HCT116 (cell line): ENCODE results near the gene DDX52. TPM values are rescaled to one million over a fixed set of nuclear protein-coding genes. Genes with fewer than 3 reads are reported as not detected.

ENCODE experiments used
- ATAC-seq: fragments of 200-7000 bp; cut with Tn5 transposase; 2 replicates; pipeline ENCODE4 v1.9.1; 2020; ENCODE audit warnings: mild to moderate bottlenecking, moderate library complexity
- BruUV-seq: library from RNA; stranded (reverse); fragments of 400-500 nt; replicated peaks from 2 replicates; lab custom pipeline; 2021; lab: Mats Ljungman, UMichigan
- CTCF ChIA-PET: fragments of 300-600 bp; sonication (Branson Sonifier 250); formaldehyde crosslinking; loops from one replicate; lab custom pipeline; 2021; ENCODE audit warnings: antibody characterized with exemption; lab: Charles Lee
- POLR2A ChIA-PET: fragments of 300-600, 350-600 bp; sonication (Branson Sonifier 250); formaldehyde crosslinking; loops from one replicate; lab custom pipeline; 2021; ENCODE audit warnings: antibody characterized with exemption; lab: Charles Lee
- RAD21 ChIA-PET, 2 experiments: fragments of 300-600 bp; sonication (Branson Sonifier 250); formaldehyde crosslinking; loops; one replicate each; lab custom pipeline; 2023; ENCODE audit warnings: low total read pairs in 2 of 2; ENCODE audit not compliant: uncharacterized antibody in 2 of 2, unreplicated experiment in 2 of 2, low non-redundant PET in 1 of 2; lab: Charles Lee
- DNase-seq: peaks from one replicate; pipeline ENCODE4 v3.0.0-alpha.2; 2010; ENCODE audit warnings: low read depth, low spot score
- H2AFZ ChIP-seq: fragments of 200-600 bp; shearing (Covaris generic), sonication (generic); 2 replicates; pipeline ENCODE4 v1.6.1; 2017; ENCODE audit warnings: low read depth, mixed run types, mixed read lengths, antibody characterized with exemption, low read length; ENCODE audit not compliant: poor library complexity, severe bottlenecking
- H3K27ac ChIP-seq: 2 replicates; pipeline ENCODE4 v1.5.1; 2012; ENCODE audit warnings: low read depth, low read length
- H3K27me3 ChIP-seq: fragments of 200-600 bp; sonication (generic); 2 replicates; pipeline ENCODE4 v1.6.1; 2016; ENCODE audit warnings: mixed run types, low read length, mixed read lengths; ENCODE audit not compliant: insufficient read depth
- H3K36me3 ChIP-seq, 2 experiments: fragments of 200-500 bp in 1 of 2; fragments of 200-600 bp in 1 of 2; sonication (Bioruptor generic) in 1 of 2; sonication (generic) in 1 of 2; 2 replicates each; pipeline versions ENCODE4 v1.5.1 to v1.6.1; 2014 to 2016; ENCODE audit warnings: low read length in 2 of 2, inconsistent platforms in 1 of 2, mixed read lengths in 1 of 2, mixed run types in 1 of 2; ENCODE audit not compliant: insufficient read depth in 2 of 2, control insufficient read depth in 1 of 2
- H3K4me1 ChIP-seq, 2 experiments: fragments of 200-600 bp in 1 of 2; sonication (generic) in 1 of 2; 2 replicates each; pipeline versions ENCODE4 v1.5.1 to v1.6.1; 2012 to 2017; ENCODE audit warnings: low read length in 2 of 2, inconsistent platforms in 1 of 2, mild to moderate bottlenecking in 1 of 2, mixed read lengths in 1 of 2, mixed run types in 1 of 2, moderate library complexity in 1 of 2; ENCODE audit not compliant: insufficient read depth in 2 of 2, control insufficient read depth in 1 of 2
- H3K4me2 ChIP-seq: fragments of 200-600 bp; sonication (generic); 2 replicates; pipeline ENCODE4 v1.6.1; 2017; ENCODE audit warnings: mixed run types, low read length, mixed read lengths
- H3K4me3 ChIP-seq, 2 experiments: fragments of 200-600 bp in 1 of 2; sonication (generic) in 1 of 2; replicated peaks in 1 of 2; 2 replicates each; pipeline ENCODE4 v1.5.1; 2011 to 2016; ENCODE audit warnings: low read length in 2 of 2, control low read depth in 1 of 2, low read depth in 1 of 2, mild to moderate bottlenecking in 1 of 2, mixed read lengths in 1 of 2, mixed run types in 1 of 2
- H3K79me2 ChIP-seq: fragments of 200-600 bp; sonication (generic); 2 replicates; pipeline ENCODE4 v1.6.1; 2017; ENCODE audit warnings: mild to moderate bottlenecking, mixed run types, low read length, moderate library complexity, mixed read lengths; ENCODE audit not compliant: insufficient read depth
- H3K9ac ChIP-seq: fragments of 200-600 bp; sonication (generic); 2 replicates; pipeline ENCODE4 v1.6.1; 2016; ENCODE audit warnings: low read length, mixed read lengths
- H3K9me2 ChIP-seq: fragments of 200-600 bp; sonication (generic), shearing (Covaris generic); 2 replicates; pipeline ENCODE4 v1.6.1; 2017; ENCODE audit warnings: mixed run types, mild to moderate bottlenecking, moderate library complexity; ENCODE audit not compliant: insufficient read depth
- H3K9me3 ChIP-seq, 2 experiments: fragments of 200-500 bp in 1 of 2; fragments of 200-600 bp in 1 of 2; sonication (Bioruptor generic) in 1 of 2; sonication (generic) in 1 of 2; 2 replicates each; pipeline ENCODE4 v1.6.1; 2014 to 2017; ENCODE audit warnings: low read length in 2 of 2, mixed read lengths in 2 of 2, inconsistent platforms in 1 of 2, low read depth in 1 of 2, mild to moderate bottlenecking in 1 of 2, mixed run types in 1 of 2, moderate library complexity in 1 of 2; ENCODE audit not compliant: control insufficient read depth in 1 of 2, insufficient read depth in 1 of 2
- H4K20me1 ChIP-seq: fragments of 200-600 bp; sonication (generic), shearing (Covaris generic); 2 replicates; pipeline ENCODE4 v1.6.1; 2017; ENCODE audit warnings: mixed run types, mild to moderate bottlenecking, moderate library complexity; ENCODE audit not compliant: insufficient read depth
- EZH2phosphoT487 ChIP-seq: fragments of 200-600 bp; IDR thresholded peaks from 2 replicates; pipeline ENCODE4 v1.6.1; 2018; ENCODE audit warnings: antibody characterized with exemption, borderline replicate concordance
- FOSL1 ChIP-seq: IDR thresholded peaks from 2 replicates; pipeline ENCODE4 v1.6.1; 2012; ENCODE audit warnings: low read depth
- POLR2AphosphoS5 ChIP-seq: IDR thresholded peaks from 2 replicates; pipeline ENCODE4 v1.6.1; 2011; ENCODE audit warnings: mild to moderate bottlenecking, low read depth, low read length, moderate library complexity
- SP1 ChIP-seq: IDR thresholded peaks from 2 replicates; pipeline ENCODE4 v1.6.1; 2012; ENCODE audit warnings: low read depth
- SRF ChIP-seq: IDR thresholded peaks from 2 replicates; pipeline ENCODE4 v1.6.1; 2012; ENCODE audit warnings: low read depth
- ZFX ChIP-seq: fragments of 450-650 bp; IDR thresholded peaks from 2 replicates; pipeline ENCODE4 v1.6.1; 2017
- intact Hi-C: fragments of 100-400 bp; cut with micrococcal nuclease; formaldehyde crosslinking; loops from 2 replicates; pipeline ENCODE4 v1.10.0; 2022
- total RNA-seq: library from RNA; stranded (reverse); gene quantifications from one replicate; pipeline ENCODE4 v1.2.1, GENCODE V29; 2021; ENCODE audit not compliant: unreplicated experiment
- TF ChIP-seq, protein P1 (sequence below), 3 experiments: fragments of 200-600 bp in 1 of 3; sonication (generic) in 1 of 3; IDR thresholded peaks in 2 of 3; conservative IDR thresholded peaks in 1 of 3; 2 replicates each; pipeline ENCODE4 v1.5.1; 2012 to 2017; ENCODE audit warnings: low read depth in 2 of 3, low read length in 2 of 3, antibody characterized with exemption in 1 of 3, borderline replicate concordance in 1 of 3, control low read depth in 1 of 3, mild to moderate bottlenecking in 1 of 3, mixed read lengths in 1 of 3, mixed run types in 1 of 3, moderate library complexity in 1 of 3; ENCODE audit not compliant: insufficient read depth in 1 of 3
- TF ChIP-seq, protein P2 (sequence below): IDR thresholded peaks from 2 replicates; pipeline ENCODE4 v1.6.1; 2012; ENCODE audit warnings: low read depth
- TF ChIP-seq, protein P3 (sequence below): IDR thresholded peaks from 2 replicates; pipeline ENCODE4 v1.6.1; 2011; ENCODE audit warnings: mild to moderate bottlenecking, low read length, moderate library complexity; ENCODE audit not compliant: insufficient replicate concordance; ENCODE audit errors: extremely low read depth
- TF ChIP-seq, protein P4 (sequence below): IDR thresholded peaks from 2 replicates; pipeline ENCODE4 v1.6.1; 2012

Gene DDX52
- total RNA-seq, 1 experiment from 2014 or later = 45.4 TPM

DNA sequence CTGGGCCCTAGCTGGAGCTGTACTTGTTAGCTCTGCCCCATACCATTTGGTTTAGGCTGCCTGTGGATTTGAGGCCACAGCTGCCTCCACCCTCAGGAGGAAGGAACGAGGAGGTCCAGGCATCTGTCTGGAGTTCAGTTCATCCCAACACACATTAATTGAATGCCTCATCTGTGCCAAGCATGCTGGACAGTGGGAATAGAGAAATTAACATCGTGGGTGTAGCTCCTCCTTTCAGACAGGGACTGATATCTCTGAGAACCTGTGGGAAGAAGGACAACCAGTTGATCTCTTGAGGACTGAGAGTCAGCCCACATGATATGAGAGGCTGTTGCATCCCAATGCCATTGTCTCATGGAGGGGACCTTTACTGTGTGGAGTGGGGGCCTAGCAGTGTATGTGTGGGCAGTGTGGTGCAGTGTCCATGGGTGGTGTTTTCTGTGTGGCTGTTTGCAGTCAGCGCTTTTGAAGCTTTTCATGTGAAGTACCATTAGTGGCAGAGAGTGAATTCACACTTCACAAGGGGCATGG lies 29.4 kb upstream of the DDX52 start:
- Histone ChIP-seq H3K79me2 (no peaks in the 10 kb centered on the region), H3K9me2 (no peaks in the 10 kb centered on the region), H3K27ac (no peak overlapping the region), H3K27me3 (no peaks in the 10 kb centered on the region), H3K9ac (no peak overlapping the region), H2AFZ (no peak overlapping the region), H3K36me3 (no peaks in the 10 kb centered on the region), H3K4me1 (peaks cover 0 to 10% of the 10 kb centered on the region in 2 experiments; a peak in 2 of 4 replicates)
- ATAC-seq (no peak), DNase-seq (no peak)
- BruUV-seq = no TSS peak
- ChIA-PET POLR2A (no interaction called here), RAD21 (no interaction called here), CTCF (interaction anchor here (1.3 kb wide), 1 partner anchor 144 kb away, joined by 4 read pairs; no protein-coding TSS in a partner anchor)
- TF ChIP-seq, protein P1, sequence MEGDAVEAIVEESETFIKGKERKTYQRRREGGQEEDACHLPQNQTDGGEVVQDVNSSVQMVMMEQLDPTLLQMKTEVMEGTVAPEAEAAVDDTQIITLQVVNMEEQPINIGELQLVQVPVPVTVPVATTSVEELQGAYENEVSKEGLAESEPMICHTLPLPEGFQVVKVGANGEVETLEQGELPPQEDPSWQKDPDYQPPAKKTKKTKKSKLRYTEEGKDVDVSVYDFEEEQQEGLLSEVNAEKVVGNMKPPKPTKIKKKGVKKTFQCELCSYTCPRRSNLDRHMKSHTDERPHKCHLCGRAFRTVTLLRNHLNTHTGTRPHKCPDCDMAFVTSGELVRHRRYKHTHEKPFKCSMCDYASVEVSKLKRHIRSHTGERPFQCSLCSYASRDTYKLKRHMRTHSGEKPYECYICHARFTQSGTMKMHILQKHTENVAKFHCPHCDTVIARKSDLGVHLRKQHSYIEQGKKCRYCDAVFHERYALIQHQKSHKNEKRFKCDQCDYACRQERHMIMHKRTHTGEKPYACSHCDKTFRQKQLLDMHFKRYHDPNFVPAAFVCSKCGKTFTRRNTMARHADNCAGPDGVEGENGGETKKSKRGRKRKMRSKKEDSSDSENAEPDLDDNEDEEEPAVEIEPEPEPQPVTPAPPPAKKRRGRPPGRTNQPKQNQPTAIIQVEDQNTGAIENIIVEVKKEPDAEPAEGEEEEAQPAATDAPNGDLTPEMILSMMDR (IDR thresholded peaks at IDR 0.05 in 2 of 3, conservative IDR thresholded peaks at IDR 0.05 in 1 of 3; ENCODE audit: borderline replicate concordance in 1 of 3, insufficient read depth in 1 of 3, low read depth in 2 of 3, low read length in 2 of 3) = no peak
- TF ChIP-seq FOSL1 (no peak), ZFX (no peak), POLR2AphosphoS5 (no peak), SP1 (no peak), EZH2phosphoT487 (no peak), SRF (no peak)
- TF ChIP-seq, protein P2, sequence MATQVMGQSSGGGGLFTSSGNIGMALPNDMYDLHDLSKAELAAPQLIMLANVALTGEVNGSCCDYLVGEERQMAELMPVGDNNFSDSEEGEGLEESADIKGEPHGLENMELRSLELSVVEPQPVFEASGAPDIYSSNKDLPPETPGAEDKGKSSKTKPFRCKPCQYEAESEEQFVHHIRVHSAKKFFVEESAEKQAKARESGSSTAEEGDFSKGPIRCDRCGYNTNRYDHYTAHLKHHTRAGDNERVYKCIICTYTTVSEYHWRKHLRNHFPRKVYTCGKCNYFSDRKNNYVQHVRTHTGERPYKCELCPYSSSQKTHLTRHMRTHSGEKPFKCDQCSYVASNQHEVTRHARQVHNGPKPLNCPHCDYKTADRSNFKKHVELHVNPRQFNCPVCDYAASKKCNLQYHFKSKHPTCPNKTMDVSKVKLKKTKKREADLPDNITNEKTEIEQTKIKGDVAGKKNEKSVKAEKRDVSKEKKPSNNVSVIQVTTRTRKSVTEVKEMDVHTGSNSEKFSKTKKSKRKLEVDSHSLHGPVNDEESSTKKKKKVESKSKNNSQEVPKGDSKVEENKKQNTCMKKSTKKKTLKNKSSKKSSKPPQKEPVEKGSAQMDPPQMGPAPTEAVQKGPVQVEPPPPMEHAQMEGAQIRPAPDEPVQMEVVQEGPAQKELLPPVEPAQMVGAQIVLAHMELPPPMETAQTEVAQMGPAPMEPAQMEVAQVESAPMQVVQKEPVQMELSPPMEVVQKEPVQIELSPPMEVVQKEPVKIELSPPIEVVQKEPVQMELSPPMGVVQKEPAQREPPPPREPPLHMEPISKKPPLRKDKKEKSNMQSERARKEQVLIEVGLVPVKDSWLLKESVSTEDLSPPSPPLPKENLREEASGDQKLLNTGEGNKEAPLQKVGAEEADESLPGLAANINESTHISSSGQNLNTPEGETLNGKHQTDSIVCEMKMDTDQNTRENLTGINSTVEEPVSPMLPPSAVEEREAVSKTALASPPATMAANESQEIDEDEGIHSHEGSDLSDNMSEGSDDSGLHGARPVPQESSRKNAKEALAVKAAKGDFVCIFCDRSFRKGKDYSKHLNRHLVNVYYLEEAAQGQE = no peak
- TF ChIP-seq, protein P3, sequence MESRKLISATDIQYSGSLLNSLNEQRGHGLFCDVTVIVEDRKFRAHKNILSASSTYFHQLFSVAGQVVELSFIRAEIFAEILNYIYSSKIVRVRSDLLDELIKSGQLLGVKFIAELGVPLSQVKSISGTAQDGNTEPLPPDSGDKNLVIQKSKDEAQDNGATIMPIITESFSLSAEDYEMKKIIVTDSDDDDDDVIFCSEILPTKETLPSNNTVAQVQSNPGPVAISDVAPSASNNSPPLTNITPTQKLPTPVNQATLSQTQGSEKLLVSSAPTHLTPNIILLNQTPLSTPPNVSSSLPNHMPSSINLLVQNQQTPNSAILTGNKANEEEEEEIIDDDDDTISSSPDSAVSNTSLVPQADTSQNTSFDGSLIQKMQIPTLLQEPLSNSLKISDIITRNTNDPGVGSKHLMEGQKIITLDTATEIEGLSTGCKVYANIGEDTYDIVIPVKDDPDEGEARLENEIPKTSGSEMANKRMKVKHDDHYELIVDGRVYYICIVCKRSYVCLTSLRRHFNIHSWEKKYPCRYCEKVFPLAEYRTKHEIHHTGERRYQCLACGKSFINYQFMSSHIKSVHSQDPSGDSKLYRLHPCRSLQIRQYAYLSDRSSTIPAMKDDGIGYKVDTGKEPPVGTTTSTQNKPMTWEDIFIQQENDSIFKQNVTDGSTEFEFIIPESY = no peak
- TF ChIP-seq, protein P4, sequence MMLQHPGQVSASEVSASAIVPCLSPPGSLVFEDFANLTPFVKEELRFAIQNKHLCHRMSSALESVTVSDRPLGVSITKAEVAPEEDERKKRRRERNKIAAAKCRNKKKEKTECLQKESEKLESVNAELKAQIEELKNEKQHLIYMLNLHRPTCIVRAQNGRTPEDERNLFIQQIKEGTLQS = no peak
- TF ChIP-seq, all 23 proteins: peak for 0
- no peaks in the 10 kb centered on the region for H3K9me3 ChIP-seq
- H4K20me1 ChIP-seq = no peaks in the 10 kb centered on the region
- no peak overlapping the region for H3K4me2 ChIP-seq
- intact Hi-C loops = no loop called here
- no peak overlapping the region for H3K4me3 ChIP-seq
